Neural cell (in vitro differentiated cells): Measurements from ENCODE around the gene TNNI3.

ENCODE experiments used
- CTCF ChIP-seq: fragments of 450-650 bp; IDR thresholded peaks from 2 replicates; pipeline ENCODE4 v1.5.1; 2014; ENCODE audit warnings: antibody characterized with exemption, mild to moderate bottlenecking, moderate library complexity; ENCODE audit not compliant: poor library complexity, severe bottlenecking
- EP300 ChIP-seq: fragments of 450-650 bp; conservative IDR thresholded peaks from 2 replicates; pipeline ENCODE4 v1.6.1; 2014; ENCODE audit warnings: antibody characterized with exemption, mild to moderate bottlenecking, moderate library complexity; ENCODE audit not compliant: poor library complexity, severe bottlenecking
- EZH2 ChIP-seq: fragments of 200-600, 300-800 bp; shearing (Covaris generic), sonication (generic); IDR thresholded peaks from 2 replicates; pipeline ENCODE4 v1.6.1; 2014; ENCODE audit warnings: antibody characterized with exemption, low read length, borderline replicate concordance, mild to moderate bottlenecking; ENCODE audit not compliant: insufficient read depth, poor library complexity, severe bottlenecking
- POLR2AphosphoS5 ChIP-seq: IDR thresholded peaks from 2 replicates; pipeline ENCODE4 v1.6.1; 2012
- RAD21 ChIP-seq: fragments of 450-650 bp; conservative IDR thresholded peaks from 2 replicates; pipeline ENCODE4 v1.6.1; 2014; ENCODE audit warnings: antibody characterized with exemption, mild to moderate bottlenecking, moderate library complexity
- REST ChIP-seq: IDR thresholded peaks from 2 replicates; pipeline ENCODE4 v1.6.1; 2012; ENCODE audit warnings: borderline replicate concordance
- SMC3 ChIP-seq: fragments of 450-650 bp; conservative IDR thresholded peaks from 2 replicates; pipeline ENCODE4 v1.6.1; 2014; ENCODE audit warnings: antibody characterized with exemption, mild to moderate bottlenecking, moderate library complexity; ENCODE audit not compliant: poor library complexity
- TAF1 ChIP-seq: IDR thresholded peaks from 2 replicates; pipeline ENCODE4 v1.6.1; 2012; ENCODE audit warnings: low read depth

GRCh38 chr19:55156202-55157063 is 1.1 kb downstream of the TNNI3 start:
- TF ChIP-seq CTCF: no peak
- TF ChIP-seq TAF1: no peak
- no peak for TF ChIP-seq EZH2
- TF ChIP-seq REST: no peak
- TF ChIP-seq EP300: no peak
- no peak for TF ChIP-seq RAD21
- no peak for TF ChIP-seq POLR2AphosphoS5
- no peak for TF ChIP-seq SMC3
